AG09319 (cell line): ENCODE measurements around the gene WDR64.
"Not testable (repeated sequence)": the region's sequence is repeated elsewhere in the genome, so short reads cannot be mapped to it uniquely, and the experiment has no call there.

Experiments
- DNase-seq: peaks from one replicate; pipeline ENCODE4 v3.0.0-alpha.2; 2010; ENCODE audit warnings: low read depth; ENCODE audit errors: extremely low read depth
- TF ChIP-seq, protein P1 (sequence below): IDR thresholded peaks from 2 replicates; pipeline ENCODE4 v1.5.1; 2011; ENCODE audit warnings: low read depth, mild to moderate bottlenecking, inconsistent platforms, low read length, moderate library complexity

WDR64 gene

DNA sequence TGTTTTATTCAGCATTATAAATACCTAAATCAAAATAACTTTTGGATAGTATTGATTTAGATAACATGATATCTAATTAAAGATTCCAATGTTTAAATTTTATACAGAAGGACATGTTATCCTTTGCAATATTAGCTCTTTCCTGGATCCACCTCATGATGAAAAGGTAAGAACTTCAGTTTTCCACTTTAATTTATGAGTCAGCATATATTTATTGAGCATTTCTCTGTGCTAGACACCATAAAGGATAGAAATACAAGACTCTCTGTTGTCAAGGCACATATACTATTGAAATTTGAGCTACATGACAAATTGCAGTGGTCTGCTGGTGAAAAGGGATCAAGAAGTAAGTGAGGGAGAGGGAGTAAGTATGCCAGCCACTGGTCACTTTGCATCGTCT is 127.8 kb downstream of the WDR64 start:
- no peak for DNase-seq
- TF ChIP-seq, protein P1, sequence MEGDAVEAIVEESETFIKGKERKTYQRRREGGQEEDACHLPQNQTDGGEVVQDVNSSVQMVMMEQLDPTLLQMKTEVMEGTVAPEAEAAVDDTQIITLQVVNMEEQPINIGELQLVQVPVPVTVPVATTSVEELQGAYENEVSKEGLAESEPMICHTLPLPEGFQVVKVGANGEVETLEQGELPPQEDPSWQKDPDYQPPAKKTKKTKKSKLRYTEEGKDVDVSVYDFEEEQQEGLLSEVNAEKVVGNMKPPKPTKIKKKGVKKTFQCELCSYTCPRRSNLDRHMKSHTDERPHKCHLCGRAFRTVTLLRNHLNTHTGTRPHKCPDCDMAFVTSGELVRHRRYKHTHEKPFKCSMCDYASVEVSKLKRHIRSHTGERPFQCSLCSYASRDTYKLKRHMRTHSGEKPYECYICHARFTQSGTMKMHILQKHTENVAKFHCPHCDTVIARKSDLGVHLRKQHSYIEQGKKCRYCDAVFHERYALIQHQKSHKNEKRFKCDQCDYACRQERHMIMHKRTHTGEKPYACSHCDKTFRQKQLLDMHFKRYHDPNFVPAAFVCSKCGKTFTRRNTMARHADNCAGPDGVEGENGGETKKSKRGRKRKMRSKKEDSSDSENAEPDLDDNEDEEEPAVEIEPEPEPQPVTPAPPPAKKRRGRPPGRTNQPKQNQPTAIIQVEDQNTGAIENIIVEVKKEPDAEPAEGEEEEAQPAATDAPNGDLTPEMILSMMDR, result no peak

DNA sequence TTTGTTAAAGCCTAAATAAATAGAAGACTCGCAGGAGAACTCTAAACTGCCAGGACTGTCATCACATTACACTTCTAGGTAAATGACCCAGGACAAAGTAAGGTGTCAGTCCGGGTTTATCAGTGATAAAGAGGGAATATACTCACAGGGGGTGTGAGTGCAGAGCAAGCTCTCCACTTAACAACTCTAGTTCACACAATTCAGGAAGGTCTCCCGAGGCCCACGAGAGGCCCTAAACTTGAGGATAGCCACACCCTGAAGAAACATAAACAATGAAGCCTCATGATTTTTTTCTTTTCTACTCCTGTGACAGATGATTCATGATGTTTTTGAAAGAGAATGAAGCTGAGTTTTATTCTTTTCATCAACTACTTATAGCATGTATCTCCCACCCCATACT is 130.3 kb downstream of the WDR64 start:
- no peak for DNase-seq
- TF ChIP-seq, protein P1, result no peak

DNA sequence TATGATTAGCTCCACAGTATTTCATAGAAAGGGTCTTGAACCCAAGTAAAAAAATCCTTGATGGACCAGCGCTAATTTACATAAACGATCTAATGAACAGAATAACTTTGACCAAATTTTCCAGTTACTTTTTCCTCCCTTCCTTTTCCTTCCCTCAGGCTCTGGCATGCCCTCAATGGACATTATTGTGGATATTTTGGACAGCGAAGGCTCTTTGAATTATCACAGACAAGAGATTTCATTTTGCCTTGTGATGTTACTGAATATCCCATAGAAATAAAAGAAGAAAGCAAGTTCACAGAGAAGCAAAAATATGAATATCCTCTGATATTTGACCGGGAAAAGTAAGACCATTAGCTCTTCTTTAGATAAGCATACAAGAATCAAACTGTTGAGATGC is 135.6 kb downstream of the WDR64 start:
- TF ChIP-seq, protein P1, result no peak
- DNase-seq, result no peak

DNA sequence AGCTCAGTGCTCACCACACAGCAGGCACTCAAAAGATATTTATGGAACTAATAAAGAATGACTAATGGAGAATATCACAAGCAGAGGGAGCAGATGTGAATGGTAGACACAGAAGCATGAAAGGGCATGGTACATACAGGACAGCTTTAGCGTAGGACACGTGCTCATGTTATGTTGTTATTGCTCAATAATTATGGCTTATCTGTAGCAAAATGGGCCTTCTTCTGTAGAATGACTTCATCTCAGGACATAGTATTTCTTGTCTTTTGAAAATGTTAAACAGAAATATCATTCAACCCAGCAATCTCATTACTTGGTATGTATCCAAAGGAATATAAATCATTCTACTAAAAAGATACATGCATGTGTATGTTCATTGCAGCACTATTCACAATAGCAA is 137.0 kb downstream of the WDR64 start:
- TF ChIP-seq, protein P1, result no peak

DNA sequence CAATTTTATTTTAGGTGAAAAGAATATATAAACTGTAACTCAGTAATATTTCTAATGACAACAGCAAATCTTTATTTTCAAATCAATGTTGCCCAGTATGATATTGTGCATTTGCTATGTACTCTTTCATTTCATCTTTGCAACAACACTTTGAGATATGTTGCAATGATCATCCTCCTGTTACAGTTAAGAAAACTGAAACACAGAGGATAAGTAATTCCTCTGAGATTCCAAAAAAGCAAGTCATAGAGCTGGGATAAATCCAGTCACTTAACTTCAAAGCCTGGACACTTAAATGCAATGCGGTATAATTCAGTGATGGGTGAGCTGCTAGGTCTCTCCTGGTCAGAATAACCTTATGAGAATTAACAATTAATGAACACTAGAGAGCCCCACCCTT is 147.3 kb downstream of the WDR64 start:
- TF ChIP-seq, protein P1, result no peak
- no peak for DNase-seq

More for the DNA sequence above, 137.0 kb downstream of the WDR64 start:
- DNase-seq, result no peak

DNA sequence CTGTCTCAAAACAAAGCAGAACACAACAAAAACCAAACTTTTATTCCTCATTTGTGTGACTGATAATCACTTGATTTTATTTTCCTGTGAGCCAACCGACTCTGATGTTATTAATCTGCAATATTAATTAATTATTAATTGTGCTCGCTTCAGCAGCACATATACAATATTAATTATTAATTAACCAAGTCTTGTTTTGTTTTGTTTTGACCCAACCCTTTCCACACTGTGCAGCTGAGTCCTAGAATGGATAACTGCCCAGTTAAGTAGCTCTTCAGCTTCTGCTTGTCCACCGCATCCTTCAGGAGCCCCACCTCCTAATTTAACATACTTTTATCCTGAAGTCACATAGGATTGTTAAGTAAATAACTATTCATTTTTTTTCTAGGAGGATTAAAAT is 148.6 kb downstream of the WDR64 start:
- no peak for DNase-seq
- TF ChIP-seq, protein P1, result no peak

DNA sequence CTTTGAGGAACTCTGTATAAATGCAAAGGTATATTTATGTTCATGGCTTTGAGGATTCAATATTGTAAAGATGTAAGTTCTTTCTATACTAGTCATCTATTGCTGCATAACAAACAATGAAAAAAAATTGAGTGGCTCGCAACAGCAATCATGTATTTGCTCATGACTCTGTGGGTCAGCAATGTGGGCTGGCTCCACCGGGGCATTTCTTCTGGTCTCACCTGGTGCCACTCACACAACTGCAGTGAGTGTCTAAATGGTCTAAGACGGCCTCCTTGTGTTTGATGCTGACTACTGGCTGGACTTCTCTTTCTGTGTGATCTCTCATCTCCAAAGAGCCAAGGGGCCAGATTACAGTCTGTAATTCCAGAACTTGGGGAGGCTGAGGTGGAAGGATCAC is 150.8 kb downstream of the WDR64 start:
- TF ChIP-seq, protein P1, result no peak
- no peak for DNase-seq

DNA sequence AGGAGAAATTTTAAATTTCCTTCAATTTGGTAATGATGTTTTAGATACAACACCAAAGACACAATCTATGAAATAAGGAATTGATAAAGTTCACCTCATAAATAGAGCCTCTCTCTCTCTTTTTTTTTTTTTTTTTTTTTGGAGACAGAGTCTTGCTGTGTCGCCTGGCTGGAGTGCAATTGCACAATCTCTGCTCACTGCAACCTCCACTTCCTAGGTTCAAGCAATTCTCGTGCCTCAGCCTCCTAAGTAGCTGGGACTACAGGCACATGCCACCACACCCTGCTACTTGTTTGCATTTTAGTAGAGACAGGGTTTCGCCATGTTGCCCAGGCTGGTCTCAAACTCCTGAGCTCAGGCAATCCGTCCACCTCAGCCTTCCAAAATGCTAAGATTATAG is 152.6 kb downstream of the WDR64 start:
- DNase-seq, result not testable (repeated sequence)
